H9 (cell line): ENCODE results near the gene PEAK3. TPM values are rescaled to one million over a fixed set of nuclear protein-coding genes. Genes with fewer than 3 reads are reported as not detected.

Source experiments
- DNase-seq: peaks from one replicate; pipeline ENCODE4 v3.0.0-alpha.2; 2017
- H2AFZ ChIP-seq: one replicate; pipeline ENCODE4 v1.6.1; 2013; ENCODE audit warnings: mild to moderate bottlenecking, low read length, control low read depth, moderate library complexity
- H2AK5ac ChIP-seq: 2 replicates; pipeline ENCODE4 v1.6.1; 2013; ENCODE audit warnings: low read length, control low read depth, mixed read lengths; ENCODE audit not compliant: insufficient read length
- H2BK120ac ChIP-seq: one replicate; pipeline ENCODE4 v1.6.1; 2013; ENCODE audit warnings: low read depth, mild to moderate bottlenecking, low read length, control low read depth, inconsistent platforms; ENCODE audit not compliant: poor library complexity, severe bottlenecking
- H2BK12ac ChIP-seq: 2 replicates; pipeline ENCODE4 v1.6.1; 2013; ENCODE audit warnings: low read length, control low read depth, mixed read lengths, low read depth; ENCODE audit not compliant: insufficient read length
- H2BK15ac ChIP-seq: 2 replicates; pipeline ENCODE4 v1.6.1; 2013; ENCODE audit warnings: low read depth, low read length, control low read depth
- H2BK20ac ChIP-seq: one replicate; pipeline ENCODE4 v1.6.1; 2013; ENCODE audit warnings: low read depth, mild to moderate bottlenecking, low read length, control low read depth, inconsistent platforms; ENCODE audit not compliant: poor library complexity, severe bottlenecking
- H2BK5ac ChIP-seq: 2 replicates; pipeline ENCODE4 v1.6.1; 2013; ENCODE audit warnings: low read length, control low read depth, mixed read lengths; ENCODE audit not compliant: insufficient read length
- H3K14ac ChIP-seq: 2 replicates; pipeline ENCODE4 v1.6.1; 2013; ENCODE audit warnings: low read length, control low read depth; ENCODE audit not compliant: insufficient read depth
- H3K18ac ChIP-seq: 2 replicates; pipeline ENCODE4 v1.6.1; 2013; ENCODE audit warnings: low read depth, mild to moderate bottlenecking, mixed read lengths, low read length, control low read depth; ENCODE audit not compliant: insufficient read length
- H3K23ac ChIP-seq: 2 replicates; pipeline ENCODE4 v1.6.1; 2013; ENCODE audit warnings: low read length, control low read depth, mixed read lengths, low read depth; ENCODE audit not compliant: insufficient read length
- H3K23me2 ChIP-seq: 2 replicates; pipeline ENCODE4 v1.6.1; 2013; ENCODE audit warnings: low read depth, mild to moderate bottlenecking, mixed read lengths, low read length, control low read depth; ENCODE audit not compliant: insufficient read length, poor library complexity, severe bottlenecking
- H3K27ac ChIP-seq: 2 replicates; pipeline ENCODE4 v1.5.1; 2013; ENCODE audit warnings: low read length, control low read depth, mixed read lengths, low read depth; ENCODE audit not compliant: insufficient read length
- H3K27me3 ChIP-seq: 2 replicates; pipeline ENCODE4 v1.6.1; 2013; ENCODE audit warnings: low read length, control low read depth, inconsistent platforms; ENCODE audit not compliant: insufficient read depth
- H3K4ac ChIP-seq: 2 replicates; pipeline ENCODE4 v1.6.1; 2013; ENCODE audit warnings: low read depth, mild to moderate bottlenecking, control low read depth, inconsistent platforms, low read length, moderate library complexity
- H3K4me1 ChIP-seq: 2 replicates; pipeline ENCODE4 v1.6.1; 2013; ENCODE audit warnings: low read length, control low read depth, inconsistent platforms; ENCODE audit not compliant: insufficient read depth
- H3K4me2 ChIP-seq: 2 replicates; pipeline ENCODE4 v1.6.1; 2013; ENCODE audit warnings: low read length, control low read depth, mixed read lengths; ENCODE audit not compliant: insufficient read length, insufficient read depth
- H3K56ac ChIP-seq: 2 replicates; pipeline ENCODE4 v1.6.1; 2013; ENCODE audit warnings: low read depth, mild to moderate bottlenecking, mixed read lengths, low read length, control low read depth; ENCODE audit not compliant: insufficient read length
- H3K79me1 ChIP-seq: 2 replicates; pipeline ENCODE4 v1.6.1; 2013; ENCODE audit warnings: low read depth, mild to moderate bottlenecking, moderate library complexity, low read length, control low read depth, inconsistent platforms; ENCODE audit not compliant: insufficient read depth, poor library complexity, severe bottlenecking
- H3K79me2 ChIP-seq: 2 replicates; pipeline ENCODE4 v1.6.1; 2013; ENCODE audit warnings: low read length, control low read depth, inconsistent platforms; ENCODE audit not compliant: insufficient read depth
- H3K9ac ChIP-seq: 2 replicates; pipeline ENCODE4 v1.6.1; 2013; ENCODE audit warnings: low read length, control low read depth, mixed read lengths; ENCODE audit not compliant: insufficient read length; ENCODE audit errors: extremely low read depth
- H3K9me3 ChIP-seq: one replicate; pipeline ENCODE4 v1.6.1; 2013; ENCODE audit warnings: low read depth, low read length, inconsistent platforms; ENCODE audit not compliant: control insufficient read depth
- H3T11ph ChIP-seq: one replicate; pipeline ENCODE4 v1.6.1; 2013; ENCODE audit warnings: mild to moderate bottlenecking, low read length, control low read depth, inconsistent platforms
- H4K20me1 ChIP-seq: one replicate; pipeline ENCODE4 v1.6.1; 2013; ENCODE audit not compliant: control insufficient read depth, insufficient read length, insufficient read depth
- H4K5ac ChIP-seq: 2 replicates; pipeline ENCODE4 v1.6.1; 2013; ENCODE audit warnings: low read depth, mild to moderate bottlenecking, mixed read lengths, low read length, control low read depth; ENCODE audit not compliant: insufficient read length
- H4K8ac ChIP-seq: replicated peaks from 2 replicates; pipeline ENCODE4 v1.6.1; 2013; ENCODE audit warnings: low read length, control low read depth, mixed read lengths, low read depth; ENCODE audit not compliant: insufficient read length
- H4K91ac ChIP-seq: 2 replicates; pipeline ENCODE4 v1.6.1; 2013; ENCODE audit warnings: low read depth, mild to moderate bottlenecking, moderate library complexity, mixed read lengths, low read length, control low read depth; ENCODE audit not compliant: insufficient read length
- H3K27ac Mint-ChIP-seq, 3 experiments: 2 replicates in 2 of 3; 3 replicates in 1 of 3; pipeline ENCODE4 v1.8.0; 2020 to 2021; ENCODE audit warnings: mixed read lengths in 3 of 3, mild to moderate bottlenecking in 1 of 3, moderate library complexity in 1 of 3
- H3K27me3 Mint-ChIP-seq: 2 replicates; pipeline ENCODE4 v1.8.0; 2021; ENCODE audit warnings: low read depth, mild to moderate bottlenecking, moderate library complexity, mixed read lengths
- H3K36me3 Mint-ChIP-seq, 3 experiments: 2 replicates in 2 of 3; 3 replicates in 1 of 3; pipeline ENCODE4 v1.8.0; 2020 to 2021; ENCODE audit warnings: low read depth in 3 of 3, mixed read lengths in 3 of 3; ENCODE audit not compliant: insufficient read depth in 1 of 3
- H3K4me1 Mint-ChIP-seq, 2 experiments: 2 replicates each; pipeline ENCODE4 v1.8.0; 2020; ENCODE audit warnings: mixed read lengths in 2 of 2
- H3K4me3 Mint-ChIP-seq, 2 experiments: 2 replicates in 1 of 2; 3 replicates in 1 of 2; pipeline ENCODE4 v1.8.0; 2020 to 2021; ENCODE audit warnings: mild to moderate bottlenecking in 2 of 2, mixed read lengths in 2 of 2, moderate library complexity in 1 of 2
- H3K9me3 Mint-ChIP-seq, 2 experiments: 2 replicates in 1 of 2; 3 replicates in 1 of 2; pipeline ENCODE4 v1.8.0; 2020; ENCODE audit warnings: mild to moderate bottlenecking in 2 of 2, mixed read lengths in 2 of 2, moderate library complexity in 1 of 2
- WGBS: extraction: QIAGEN DNeasy Blood & Tissue Kit; methylation state at CpG from one replicate; pipeline ENCODE4 v1.1.7; 2013; ENCODE audit warnings: missing lambda C conversion rate, low lambda C conversion rate, mixed read lengths; ENCODE audit not compliant: insufficient read length; ENCODE audit errors: extremely low coverage; 5-methylcytosine and 5-hydroxymethylcytosine counted together
- total RNA-seq: library from RNA; stranded (reverse); gene quantifications from 2 replicates; pipeline ENCODE4 v1.2.1, GENCODE V29; 2021
- TF ChIP-seq, protein P1 (sequence below): fragments of 200-600 bp; sonication (generic); conservative IDR thresholded peaks from 3 replicates; pipeline ENCODE4 v1.8.0; 2021; ENCODE audit warnings: antibody characterized with exemption, mild to moderate bottlenecking

PEAK3 gene
- total RNA-seq, 1 experiment from 2014 or later = not detected

DNA sequence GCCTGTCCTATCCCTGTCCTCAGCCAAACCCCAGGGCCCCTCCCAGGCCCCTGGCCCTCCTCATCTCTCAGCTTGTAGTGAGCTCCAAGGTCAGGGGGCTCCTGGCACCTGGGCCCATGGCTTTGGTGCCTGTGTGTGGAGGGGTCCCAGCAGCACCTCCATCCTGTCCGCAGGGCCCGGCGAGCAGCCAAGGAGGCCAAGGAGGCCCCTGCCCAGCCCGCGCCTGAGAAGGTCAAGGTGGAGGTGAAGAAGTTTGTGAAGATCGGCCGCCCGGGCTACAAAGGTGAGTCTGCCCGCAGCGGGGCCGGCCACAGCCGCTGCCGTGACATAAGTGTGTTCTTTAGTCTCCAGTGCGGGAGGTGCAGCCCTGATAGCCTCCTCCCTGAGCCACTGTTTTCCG lies 36.7 kb downstream of the PEAK3 start:
- Histone ChIP-seq H4K8ac (no peak overlapping the region), H3K23ac (no peak overlapping the region), H2BK5ac (no peak overlapping the region), H3K4ac (no peak overlapping the region), H4K91ac (no peak overlapping the region), H3K56ac (no peak overlapping the region), H3K18ac (no peak overlapping the region), H2AK5ac (no peak overlapping the region), H4K5ac (no peak overlapping the region), H3K9me3 (no peaks in the 10 kb centered on the region), H3K14ac (no peak overlapping the region), H3K27ac (no peak overlapping the region), H3K27me3 (no peaks in the 10 kb centered on the region), H2BK15ac (no peak overlapping the region), H3K9ac (no peak overlapping the region), H4K20me1 (peaks cover 2% of the 10 kb centered on the region), H2BK20ac (no peak overlapping the region), H2AFZ (no peak overlapping the region), H3K79me2 (peaks cover 24% of the 10 kb centered on the region; the same call in 1 of the 2 replicates), H3K4me2 (no peak overlapping the region), H3K4me1 (no peaks in the 10 kb centered on the region), H3K23me2 (no peaks in the 10 kb centered on the region), H2BK120ac (no peak overlapping the region), H3K79me1 (peaks cover 13% of the 10 kb centered on the region), H2BK12ac (no peak overlapping the region), H3T11ph (no peak overlapping the region)
- Mint-ChIP-seq H3K27me3 (no peaks in the 10 kb centered on the region; the same call in 1 of the 2 replicates), H3K36me3 (peaks cover 16 to 48% (median 46%) of the 10 kb centered on the region in 3 experiments; a peak in 6 of 7 replicates), H3K27ac (no peak overlapping the region), H3K9me3 (no peaks in the 10 kb centered on the region), H3K4me3 (no peak overlapping the region), H3K4me1 (peaks cover 10 to 13% of the 10 kb centered on the region in 2 experiments)
- no CpG with 5 or more reads among the region's 15 CpGs for WGBS
- DNase-seq = no peak
- TF ChIP-seq, protein P1, sequence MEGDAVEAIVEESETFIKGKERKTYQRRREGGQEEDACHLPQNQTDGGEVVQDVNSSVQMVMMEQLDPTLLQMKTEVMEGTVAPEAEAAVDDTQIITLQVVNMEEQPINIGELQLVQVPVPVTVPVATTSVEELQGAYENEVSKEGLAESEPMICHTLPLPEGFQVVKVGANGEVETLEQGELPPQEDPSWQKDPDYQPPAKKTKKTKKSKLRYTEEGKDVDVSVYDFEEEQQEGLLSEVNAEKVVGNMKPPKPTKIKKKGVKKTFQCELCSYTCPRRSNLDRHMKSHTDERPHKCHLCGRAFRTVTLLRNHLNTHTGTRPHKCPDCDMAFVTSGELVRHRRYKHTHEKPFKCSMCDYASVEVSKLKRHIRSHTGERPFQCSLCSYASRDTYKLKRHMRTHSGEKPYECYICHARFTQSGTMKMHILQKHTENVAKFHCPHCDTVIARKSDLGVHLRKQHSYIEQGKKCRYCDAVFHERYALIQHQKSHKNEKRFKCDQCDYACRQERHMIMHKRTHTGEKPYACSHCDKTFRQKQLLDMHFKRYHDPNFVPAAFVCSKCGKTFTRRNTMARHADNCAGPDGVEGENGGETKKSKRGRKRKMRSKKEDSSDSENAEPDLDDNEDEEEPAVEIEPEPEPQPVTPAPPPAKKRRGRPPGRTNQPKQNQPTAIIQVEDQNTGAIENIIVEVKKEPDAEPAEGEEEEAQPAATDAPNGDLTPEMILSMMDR = no peak
